HFFc6 (cell line): Measurements from ENCODE around the gene THBS3. TPM values are rescaled to one million over a fixed set of nuclear protein-coding genes. Genes with fewer than 3 reads are reported as not detected.
"Not testable (repeated sequence)": the region's sequence is repeated elsewhere in the genome, so short reads cannot be mapped to it uniquely, and the experiment has no call there.

Source experiments
- DNase-seq: peaks from one replicate; pipeline ENCODE4 v3.0.0-alpha.2; 2018
- H3K27ac Mint-ChIP-seq: 2 replicates; pipeline ENCODE4 v1.8.0; 2020; ENCODE audit warnings: mild to moderate bottlenecking, mixed read lengths
- H3K27me3 Mint-ChIP-seq: 2 replicates; pipeline ENCODE4 v1.8.0; 2021; ENCODE audit warnings: mild to moderate bottlenecking, moderate library complexity, mixed read lengths; ENCODE audit not compliant: insufficient read depth
- H3K36me3 Mint-ChIP-seq: 2 replicates; pipeline ENCODE4 v1.8.0; 2021; ENCODE audit warnings: low read depth, mixed read lengths
- H3K4me1 Mint-ChIP-seq: 2 replicates; pipeline ENCODE4 v1.8.0; 2020; ENCODE audit warnings: low read depth, mixed read lengths
- H3K4me3 Mint-ChIP-seq: 2 replicates; pipeline ENCODE4 v1.8.0; 2020; ENCODE audit warnings: mild to moderate bottlenecking, moderate library complexity, mixed read lengths
- H3K9me3 Mint-ChIP-seq: 2 replicates; pipeline ENCODE4 v1.8.0; 2020; ENCODE audit warnings: mild to moderate bottlenecking, mixed read lengths
- total RNA-seq, 6 experiments: library from RNA; stranded (reverse); fragmentation: NEBNext Ultra II Directional; extraction: Animal tissue kit (Norgen Biotek cat#: 25700); gene quantifications; 2 replicates in 1 of 6; 3 replicates in 5 of 6; pipeline ENCODE4 v1.2.3, GENCODE V29; 2021
- TF ChIP-seq, protein P1 (sequence below): fragments of 200-600 bp; sonication (generic); IDR thresholded peaks from 2 replicates; pipeline ENCODE4 v1.5.0; 2021; ENCODE audit warnings: antibody characterized with exemption, mild to moderate bottlenecking

THBS3 gene
- total RNA-seq, 6 experiments from 2014 or later = 13.9 to 20.3 (median 16.9) TPM

DNA sequence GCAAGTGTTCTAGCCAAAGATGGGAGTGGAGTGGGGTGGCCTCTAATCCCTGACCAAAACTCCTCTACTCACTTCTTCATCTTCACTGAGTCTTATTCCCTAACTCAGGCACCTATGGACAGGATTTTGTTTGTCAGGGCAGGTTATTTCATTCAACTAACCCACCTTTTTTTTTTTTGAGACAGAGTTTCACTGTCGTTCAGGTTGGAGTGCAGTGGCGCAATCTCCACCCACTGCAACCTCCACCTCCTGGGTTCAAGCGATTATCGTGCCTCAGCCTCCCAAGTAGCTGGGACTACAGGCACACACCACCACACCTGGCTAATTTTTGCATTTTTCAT, 39.6 kb downstream of the THBS3 start:
- not testable (repeated sequence) for DNase-seq, H3K27ac Mint-ChIP-seq, H3K27me3 Mint-ChIP-seq, H3K4me3 Mint-ChIP-seq, H3K9me3 Mint-ChIP-seq
- H3K36me3 Mint-ChIP-seq = peaks cover 14% of the 10 kb centered on the region
- TF ChIP-seq, protein P1, sequence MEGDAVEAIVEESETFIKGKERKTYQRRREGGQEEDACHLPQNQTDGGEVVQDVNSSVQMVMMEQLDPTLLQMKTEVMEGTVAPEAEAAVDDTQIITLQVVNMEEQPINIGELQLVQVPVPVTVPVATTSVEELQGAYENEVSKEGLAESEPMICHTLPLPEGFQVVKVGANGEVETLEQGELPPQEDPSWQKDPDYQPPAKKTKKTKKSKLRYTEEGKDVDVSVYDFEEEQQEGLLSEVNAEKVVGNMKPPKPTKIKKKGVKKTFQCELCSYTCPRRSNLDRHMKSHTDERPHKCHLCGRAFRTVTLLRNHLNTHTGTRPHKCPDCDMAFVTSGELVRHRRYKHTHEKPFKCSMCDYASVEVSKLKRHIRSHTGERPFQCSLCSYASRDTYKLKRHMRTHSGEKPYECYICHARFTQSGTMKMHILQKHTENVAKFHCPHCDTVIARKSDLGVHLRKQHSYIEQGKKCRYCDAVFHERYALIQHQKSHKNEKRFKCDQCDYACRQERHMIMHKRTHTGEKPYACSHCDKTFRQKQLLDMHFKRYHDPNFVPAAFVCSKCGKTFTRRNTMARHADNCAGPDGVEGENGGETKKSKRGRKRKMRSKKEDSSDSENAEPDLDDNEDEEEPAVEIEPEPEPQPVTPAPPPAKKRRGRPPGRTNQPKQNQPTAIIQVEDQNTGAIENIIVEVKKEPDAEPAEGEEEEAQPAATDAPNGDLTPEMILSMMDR = peak; percentile 32
- peaks cover 16% of the 10 kb centered on the region for H3K4me1 Mint-ChIP-seq

DNA sequence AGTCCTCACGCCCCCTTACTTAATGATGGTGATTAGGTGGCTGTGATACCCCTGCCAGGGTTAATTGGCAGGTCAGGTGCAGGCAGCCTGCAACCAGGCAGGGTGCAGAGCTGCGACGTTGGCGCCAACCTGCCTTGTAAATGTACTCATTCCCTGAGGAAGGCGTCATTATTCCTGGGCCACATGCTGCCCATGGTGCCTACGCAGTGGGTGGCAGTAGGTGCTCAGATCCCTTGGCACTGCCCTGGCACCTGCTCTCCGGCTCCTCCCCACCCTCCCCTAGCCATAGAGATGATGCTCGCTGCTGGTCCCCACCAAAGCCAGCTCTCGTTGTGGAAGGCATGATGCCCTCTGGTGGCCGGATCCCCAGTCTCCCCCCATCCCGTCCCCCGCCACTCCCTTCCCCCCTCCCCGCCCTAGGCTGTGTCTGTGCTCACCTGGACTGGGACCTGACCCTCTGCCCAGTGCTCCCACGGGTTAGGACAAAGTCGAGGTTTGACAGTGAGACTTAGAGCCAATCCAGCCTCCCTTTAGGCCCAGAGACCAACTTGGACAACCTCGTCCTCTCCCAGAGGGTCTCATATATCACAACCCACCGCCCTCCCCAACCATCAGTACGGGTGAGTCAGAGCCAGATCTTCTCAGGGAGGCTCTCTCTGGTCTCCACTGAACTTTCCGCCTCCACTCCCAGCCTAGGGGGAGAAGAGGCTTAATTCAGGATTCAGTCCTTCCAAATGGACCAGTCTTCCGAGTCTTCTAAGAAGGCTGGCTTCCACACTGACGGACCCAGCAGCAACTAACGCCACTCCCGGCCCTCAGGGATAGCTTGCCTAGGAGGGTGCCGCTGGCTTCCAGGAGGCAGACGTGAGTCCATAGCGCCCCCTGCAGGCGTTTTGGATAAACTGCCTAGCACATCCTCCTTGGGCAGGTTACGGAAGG, 40.3 kb downstream of the THBS3 start:
- peaks cover 14% of the 10 kb centered on the region for H3K36me3 Mint-ChIP-seq
- no peaks in the 10 kb centered on the region for H3K9me3 Mint-ChIP-seq
- peak overlapping the region; percentile 47 for H3K4me3 Mint-ChIP-seq
- H3K4me1 Mint-ChIP-seq = peaks cover 16% of the 10 kb centered on the region
- H3K27me3 Mint-ChIP-seq = peaks cover 8% of the 10 kb centered on the region
- H3K27ac Mint-ChIP-seq = peak overlapping the region; percentile 53
- peak; percentile 59 for DNase-seq
- TF ChIP-seq, protein P1 = peak; percentile 92

DNA sequence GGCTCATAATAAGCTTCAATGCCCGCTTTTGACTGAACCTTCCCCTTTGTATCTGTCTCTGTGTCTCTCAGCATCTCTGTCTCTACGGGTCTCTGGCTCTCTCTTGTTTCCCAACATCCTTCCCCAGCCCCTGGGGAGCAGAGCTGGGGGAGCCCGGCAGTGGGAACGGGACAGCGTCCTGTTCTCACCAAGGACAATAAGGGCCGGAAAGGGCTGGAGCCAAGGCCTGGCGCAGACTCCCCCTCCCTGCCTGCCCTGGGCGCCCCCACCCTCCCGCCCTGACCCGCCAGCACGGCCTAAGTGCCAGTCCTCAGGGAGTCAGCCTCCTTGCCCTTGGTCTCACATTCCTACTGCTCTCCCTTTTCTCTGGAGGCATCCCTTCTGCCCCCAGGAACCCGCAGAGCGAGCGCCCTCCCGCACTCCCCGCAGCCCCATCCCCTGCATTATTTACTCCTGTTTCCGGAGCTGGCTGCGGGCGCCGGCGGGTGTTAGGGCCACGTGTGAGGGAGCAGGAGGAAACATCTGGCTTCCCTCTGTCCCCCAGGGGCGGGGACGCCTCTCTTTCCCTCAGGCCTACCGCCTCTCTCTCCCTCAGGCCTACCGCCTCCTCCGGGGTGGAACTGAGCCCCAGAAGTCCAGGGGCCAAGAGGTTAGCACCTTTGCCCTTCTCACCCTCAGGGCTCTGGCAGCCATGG, 41.1 kb downstream of the THBS3 start:
- peaks cover 11% of the 10 kb centered on the region for H3K27me3 Mint-ChIP-seq
- peaks cover 8% of the 10 kb centered on the region for H3K4me1 Mint-ChIP-seq
- TF ChIP-seq, protein P1 = no peak
- peaks cover 7% of the 10 kb centered on the region; the same call in 1 of the 2 replicates for H3K36me3 Mint-ChIP-seq
- no peak for DNase-seq
- no peak overlapping the region for H3K27ac Mint-ChIP-seq
- H3K9me3 Mint-ChIP-seq = no peaks in the 10 kb centered on the region
- no peak overlapping the region for H3K4me3 Mint-ChIP-seq

DNA sequence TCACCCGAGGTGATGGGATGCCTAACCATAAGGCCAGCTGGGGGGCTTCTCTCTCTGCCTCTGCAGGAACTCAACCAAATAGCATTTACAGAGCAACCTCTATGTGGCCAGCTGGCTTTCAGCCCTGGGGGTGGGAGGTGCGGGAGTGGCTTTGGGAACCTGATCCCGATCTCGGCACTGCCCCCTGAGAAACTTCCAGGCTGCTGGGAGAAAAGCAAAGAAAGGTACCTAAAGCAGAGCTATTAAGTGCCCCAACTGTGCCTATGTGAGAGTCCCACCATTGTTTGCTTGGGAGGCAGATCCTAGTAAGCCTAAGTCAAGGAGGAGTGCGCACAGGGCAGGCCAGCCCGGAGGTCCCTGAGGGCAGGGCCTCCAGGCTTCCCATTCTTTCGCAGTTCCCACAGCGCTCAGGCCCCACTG, 41.6 kb downstream of the THBS3 start:
- Mint-ChIP-seq H3K36me3 (peaks cover 7% of the 10 kb centered on the region; the same call in 1 of the 2 replicates), H3K9me3 (no peaks in the 10 kb centered on the region), H3K4me1 (peaks cover 7% of the 10 kb centered on the region), H3K4me3 (no peak overlapping the region), H3K27me3 (peaks cover 11% of the 10 kb centered on the region), H3K27ac (no peak overlapping the region)
- no peak for DNase-seq
- TF ChIP-seq, protein P1 = no peak

DNA sequence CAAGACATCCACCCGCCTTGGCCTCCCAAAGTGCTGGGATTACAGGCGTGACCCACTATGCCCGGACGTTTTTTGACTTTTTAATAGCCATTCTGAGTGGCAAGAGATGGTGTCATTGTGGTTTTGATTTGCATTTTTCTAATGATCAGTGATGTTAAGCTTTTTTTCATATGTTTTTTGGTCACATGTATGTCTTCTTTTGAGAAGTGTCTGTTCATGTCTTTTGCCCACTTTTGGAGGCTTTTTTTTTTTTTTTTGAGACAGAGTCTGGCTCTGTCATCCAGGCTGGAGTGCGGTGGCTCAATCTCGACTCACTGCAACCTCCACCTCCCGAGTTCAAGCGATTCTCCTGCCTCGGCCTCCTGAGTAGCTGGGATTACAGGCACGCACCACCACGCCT, 43.1 kb downstream of the THBS3 start:
- not testable (repeated sequence) for H3K36me3 Mint-ChIP-seq, H3K9me3 Mint-ChIP-seq, H3K4me3 Mint-ChIP-seq, DNase-seq, H3K27ac Mint-ChIP-seq, H3K4me1 Mint-ChIP-seq
- H3K27me3 Mint-ChIP-seq = peaks cover 12% of the 10 kb centered on the region

DNA sequence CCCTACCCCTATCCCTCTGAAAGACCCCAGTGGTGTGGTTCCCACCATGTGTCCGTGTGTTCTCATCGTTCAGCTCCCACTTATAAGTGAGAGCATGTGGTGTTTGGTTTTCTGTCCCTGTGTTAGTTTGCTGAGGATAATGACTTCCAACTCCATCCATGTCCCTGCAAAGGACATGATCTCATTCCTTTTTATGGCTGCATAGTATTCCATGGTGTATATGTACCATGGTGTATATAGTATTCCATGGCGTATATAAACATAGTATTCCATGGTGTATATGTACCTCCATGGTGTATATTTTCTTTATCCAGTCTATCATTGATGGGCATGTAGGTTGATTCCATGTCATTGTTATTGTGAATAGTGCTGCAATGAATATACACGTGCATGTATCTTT, 43.9 kb downstream of the THBS3 start:
- H3K4me1 Mint-ChIP-seq, H3K9me3 Mint-ChIP-seq, H3K36me3 Mint-ChIP-seq, DNase-seq, H3K27ac Mint-ChIP-seq, H3K4me3 Mint-ChIP-seq: not testable (repeated sequence)
- H3K27me3 Mint-ChIP-seq = peaks cover 17% of the 10 kb centered on the region

DNA sequence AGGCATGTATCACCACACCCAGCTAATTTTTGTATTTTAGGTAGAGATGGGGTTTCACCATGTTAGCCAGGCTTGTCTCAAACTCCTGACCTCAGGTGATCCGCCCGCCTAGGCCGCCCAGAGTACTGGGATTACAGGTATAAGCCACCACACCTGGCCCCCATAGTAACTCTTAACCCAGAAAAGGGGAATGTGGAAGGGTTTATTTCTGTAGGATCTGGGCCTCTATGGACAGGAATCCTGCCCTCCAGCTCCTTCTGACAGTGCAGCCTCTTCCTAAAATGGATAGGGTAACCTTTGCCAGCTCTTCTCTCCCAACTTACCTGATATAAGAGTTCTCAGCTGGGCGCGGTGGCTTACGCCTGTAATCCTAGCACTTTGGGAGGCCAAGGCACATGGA, 45.1 kb downstream of the THBS3 start:
- H3K36me3 Mint-ChIP-seq, H3K4me3 Mint-ChIP-seq, H3K27ac Mint-ChIP-seq, H3K4me1 Mint-ChIP-seq, DNase-seq, H3K9me3 Mint-ChIP-seq: not testable (repeated sequence)
- H3K27me3 Mint-ChIP-seq = peaks cover 20% of the 10 kb centered on the region
